HepG2 (cell line): ENCODE data around the gene MSMB. TPM values are rescaled to one million over a fixed set of nuclear protein-coding genes. Genes with fewer than 3 reads are reported as not detected.

Source experiments
- ATAC-seq: fragments of 200-7000 bp; cut with Tn5 transposase; 3 replicates; pipeline ENCODE4 v1.9.1; 2020; ENCODE audit warnings: mild to moderate bottlenecking, moderate library complexity
- BruUV-seq: library from RNA; stranded (reverse); fragments of 400-500 nt; replicated peaks from 2 replicates; lab custom pipeline; 2021; lab: Mats Ljungman, UMichigan
- CTCF ChIA-PET: fragments of 300-600 bp; formaldehyde crosslinking; extraction: SDS; loops from one replicate; lab custom pipeline; 2021; ENCODE audit warnings: low total read pairs, inconsistent platforms, low intra/inter-chr PET ratio; lab: Yijun Ruan, JAX
- POLR2A ChIA-PET: fragments of 350-600 bp; sonication (Branson Sonifier 250); formaldehyde crosslinking; loops from one replicate; lab custom pipeline; 2020; ENCODE audit warnings: antibody characterized with exemption, inconsistent platforms; lab: Yijun Ruan, JAX
- DNase-seq: peaks from one replicate; pipeline ENCODE4 v3.0.0-alpha.2; 2015; ENCODE audit warnings: low spot score
- FAIRE-seq: peaks from 3 replicates; lab custom pipeline; 2011; peaks lifted over from hg19 to GRCh38; lab: Jason Lieb, UNC
- H2AFZ ChIP-seq: one replicate; pipeline ENCODE4 v1.6.1; 2011; ENCODE audit warnings: low read length, inconsistent platforms
- H3K27ac ChIP-seq: fragments of 300-600 bp; 3 replicates; pipeline ENCODE4 v1.8.0; 2011; ENCODE audit warnings: mixed run types, mild to moderate bottlenecking, mixed read lengths, low read length, inconsistent platforms; ENCODE audit not compliant: insufficient read depth; ENCODE audit errors: extremely low read length
- H3K27me3 ChIP-seq, 2 experiments: fragments of 200-600 bp in 1 of 2; 2 replicates in 1 of 2; 3 replicates in 1 of 2; pipeline versions ENCODE4 v1.6.0 to v1.8.0; 2011; ENCODE audit warnings: low read length in 2 of 2, mild to moderate bottlenecking in 2 of 2, moderate library complexity in 2 of 2, inconsistent platforms in 1 of 2; ENCODE audit not compliant: insufficient read depth in 2 of 2, control insufficient read depth in 1 of 2
- H3K36me3 ChIP-seq, 2 experiments: fragments of 200-600 bp in 1 of 2; replicated peaks in 1 of 2; 2 replicates in 1 of 2; 3 replicates in 1 of 2; pipeline versions ENCODE4 v1.5.1 to v1.8.0; 2011; ENCODE audit warnings: low read length in 2 of 2, inconsistent platforms in 1 of 2; ENCODE audit not compliant: insufficient read depth in 2 of 2, control insufficient read depth in 1 of 2
- H3K4me1 ChIP-seq: 2 replicates; pipeline ENCODE4 v1.5.1; 2012; ENCODE audit warnings: low read length, inconsistent platforms; ENCODE audit not compliant: insufficient read depth
- H3K4me2 ChIP-seq: 2 replicates; pipeline ENCODE4 v1.6.0; 2011; ENCODE audit warnings: low read depth, low read length, inconsistent platforms
- H3K4me3 ChIP-seq, 3 experiments: fragments of 200-600 bp in 1 of 3; sonication (generic), shearing (Covaris generic) in 1 of 3; replicated peaks in 1 of 3; 2 replicates each; pipeline ENCODE4 v1.5.1; 2011 to 2016; ENCODE audit warnings: low read length in 3 of 3, inconsistent platforms in 2 of 3, low read depth in 2 of 3, mild to moderate bottlenecking in 2 of 3, control low read depth in 1 of 3, mixed read lengths in 1 of 3; ENCODE audit not compliant: insufficient read depth in 1 of 3
- H3K79me2 ChIP-seq: one replicate; pipeline ENCODE4 v1.6.1; 2011; ENCODE audit warnings: low read length, inconsistent platforms; ENCODE audit not compliant: insufficient read depth
- H3K9ac ChIP-seq: 2 replicates; pipeline ENCODE4 v1.6.0; 2011; ENCODE audit warnings: mild to moderate bottlenecking, low read depth, low read length, inconsistent platforms; ENCODE audit not compliant: insufficient read depth
- H3K9me3 ChIP-seq: 2 replicates; pipeline ENCODE4 v1.5.1; 2012; ENCODE audit warnings: mild to moderate bottlenecking, low read length
- H4K20me1 ChIP-seq: 2 replicates; pipeline ENCODE4 v1.6.0; 2011; ENCODE audit warnings: inconsistent platforms, mild to moderate bottlenecking, low read length, moderate library complexity; ENCODE audit not compliant: insufficient read depth
- GABPB1 ChIP-seq: IDR thresholded peaks from 2 replicates; pipeline ENCODE4 v1.6.1; 2016; ENCODE audit warnings: mild to moderate bottlenecking, missing genetic modification reagents, moderate library complexity, missing compliant biosample characterization
- IRX3 ChIP-seq: sonication (generic); formaldehyde crosslinking; IDR thresholded peaks from 2 replicates; pipeline ENCODE4 v1.8.1; 2023; ENCODE audit warnings: mild to moderate bottlenecking, low read depth, missing genetic modification reagents, borderline replicate concordance
- PITX1 ChIP-seq: sonication (generic); formaldehyde crosslinking; IDR thresholded peaks from 2 replicates; pipeline ENCODE4 v1.5.1; 2020; ENCODE audit warnings: mild to moderate bottlenecking, missing genetic modification reagents
- SOX5 ChIP-seq: IDR thresholded peaks from 2 replicates; pipeline ENCODE4 v1.6.1; 2016; ENCODE audit warnings: borderline replicate concordance
- SRSF4 ChIP-seq: fragments of 200-400 bp; formaldehyde crosslinking; IDR thresholded peaks from one replicate; pipeline ENCODE4 v1.6.1; 2018; ENCODE audit warnings: mild to moderate bottlenecking, low read depth, low read length, moderate library complexity; ENCODE audit not compliant: poor library complexity, severe bottlenecking
- ZMAT3 ChIP-seq: sonication (generic); formaldehyde crosslinking; conservative IDR thresholded peaks from 2 replicates; pipeline ENCODE4 v1.7.0; 2021; ENCODE audit warnings: missing genetic modification reagents
- ZNF329 ChIP-seq: sonication (generic); formaldehyde crosslinking; IDR thresholded peaks from 2 replicates; pipeline ENCODE4 v1.9.0; 2021; ENCODE audit warnings: low read depth, mild to moderate bottlenecking, missing genetic modification reagents
- ZNF337 ChIP-seq: sonication (generic); formaldehyde crosslinking; IDR thresholded peaks from 2 replicates; pipeline ENCODE4 v1.5.1; 2020; ENCODE audit warnings: missing genetic modification reagents, low read depth, mild to moderate bottlenecking, borderline replicate concordance
- ZSCAN12 ChIP-seq: sonication (generic); formaldehyde crosslinking; IDR thresholded peaks from 2 replicates; pipeline ENCODE4 v1.9.0; 2021; ENCODE audit warnings: mild to moderate bottlenecking, missing genetic modification reagents
- WGBS: methylation state at CpG from one replicate; pipeline ENCODE4 v1.1.6; 2017; ENCODE audit warnings: low lambda C conversion rate; 5-methylcytosine and 5-hydroxymethylcytosine counted together
- in situ Hi-C: cut with HindIII; loops from 2 replicates; pipeline ENCODE4 v1.10.0; 2017; ENCODE audit warnings: low pct_unique_long_range_greater_than_20kb; ENCODE audit not compliant: extremely low pct_ligation_motif_present
- intact Hi-C: fragments of 100-400 bp; cut with micrococcal nuclease; formaldehyde crosslinking; loops from one replicate; pipeline ENCODE4 v1.10.0; 2022; ENCODE audit not compliant: unreplicated experiment
- polyA plus RNA-seq, 8 experiments: library from polyadenylated mRNA; depleted of rRNA in 3 of 8; stranded (reverse) in 7 of 8; unstranded in 1 of 8; fragments of >200 nt; fragmentation: Illumina TruSeq in 4 of 8; extraction: Trizol in 4 of 8; gene quantifications; 2 replicates each; pipeline versions ENCODE4 v1.2.1 to v1.2.3, GENCODE V29; 2011 to 2016; ENCODE audit warnings: low read depth in 4 of 8, missing spikeins in 1 of 8, mixed read lengths in 1 of 8; ENCODE audit not compliant: insufficient read depth in 1 of 8
- total RNA-seq, 5 experiments: library from RNA; depleted of rRNA; stranded (reverse); fragments of >200 nt; fragmentation: Illumina TruSeq; extraction: Trizol; gene quantifications; 2 replicates each; pipeline ENCODE4 v1.2.3, GENCODE V29; 2016; ENCODE audit warnings: low read depth in 1 of 5
- TF ChIP-seq, protein P1 (sequence below): sonication (generic); formaldehyde crosslinking; IDR thresholded peaks from 2 replicates; pipeline ENCODE4 v1.8.0; 2022; ENCODE audit warnings: missing genetic modification reagents, mild to moderate bottlenecking, inconsistent platforms, borderline replicate concordance
- TF ChIP-seq, protein P2 (sequence below): IDR thresholded peaks from 2 replicates; pipeline ENCODE4 v1.6.1; 2016; ENCODE audit warnings: control low read depth
- TF ChIP-seq, protein P3 (sequence below): sonication (generic); formaldehyde crosslinking; IDR thresholded peaks from 2 replicates; pipeline ENCODE4 v1.5.0; 2020; ENCODE audit warnings: mild to moderate bottlenecking, missing genetic modification reagents, borderline replicate concordance

Gene MSMB
- total and polyA plus RNA-seq, 2 of the 13 experiments (the other 11 are each of a cell fraction or from before 2014, with no cell fraction given) = 0.84 TPM; not detected in 1

DNA sequence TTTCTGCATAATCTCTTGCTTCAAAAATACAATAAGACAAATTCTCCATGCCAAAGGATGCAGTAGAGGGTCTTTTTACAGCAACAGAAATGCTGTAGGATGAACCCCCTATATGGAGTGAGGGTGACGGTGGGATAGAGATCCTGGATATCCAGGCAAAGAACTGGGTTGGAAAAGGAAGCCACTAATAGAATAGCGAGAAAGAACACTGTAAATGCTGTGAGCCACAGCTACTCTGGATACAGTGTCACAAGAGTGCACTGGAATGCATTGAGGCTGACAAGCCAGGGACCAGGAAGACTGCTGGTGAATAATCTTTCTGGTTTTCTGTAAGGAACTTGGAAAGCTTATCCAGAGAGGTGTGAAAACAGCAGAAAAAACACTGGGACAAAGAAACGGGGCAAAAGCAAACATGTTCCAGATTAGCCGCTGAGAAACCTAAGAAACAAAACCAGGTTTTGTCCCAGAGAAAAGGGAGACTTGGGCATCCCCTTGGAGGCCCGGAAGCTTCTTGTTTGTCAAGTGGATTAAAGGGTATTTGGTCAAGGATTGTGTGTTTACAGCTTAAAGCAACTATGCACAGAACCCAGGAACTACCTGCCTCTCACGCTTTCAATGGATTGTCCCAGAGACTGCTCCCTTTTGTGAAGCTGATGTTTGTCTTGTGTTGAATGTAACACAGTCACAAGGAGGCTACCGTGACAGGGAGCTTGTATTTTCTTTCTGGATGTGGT is 6.2 kb upstream of the MSMB start:
- Histone ChIP-seq H3K4me1 (peaks cover 78% of the 10 kb centered on the region), H4K20me1 (no peaks in the 10 kb centered on the region), H3K36me3 (no peaks in the 10 kb centered on the region), H3K4me3 (no peak overlapping the region; a peak in 1 of 6 replicates), H3K9me3 (no peaks in the 10 kb centered on the region), H3K4me2 (peak overlapping the region; percentile 60), H3K27ac (peak overlapping the region; percentile 75), H2AFZ (no peak overlapping the region), H3K9ac (peak overlapping the region; percentile 39; the same call in 1 of the 2 replicates), H3K79me2 (no peaks in the 10 kb centered on the region), H3K27me3 (no peaks in the 10 kb centered on the region)
- CTCF ChIA-PET = no interaction called here
- 5% methylated on average over 7 of the region's 7 CpGs for WGBS
- intact Hi-C loops = loop anchor here (1.0 to 5.0 kb wide), 2 partner anchors 22 to 45 kb away; partner anchors contain the start of gene NCOA4
- in situ Hi-C loops = no loop called here
- POLR2A ChIA-PET = interaction anchor here (0.6 to 3.1 kb wide), 13 partner anchors 10 to 49 kb away, joined by 3 to 49 read pairs (median 7); partner anchors contain the start of gene NCOA4
- no peak for FAIRE-seq
- peak; percentile 90 for ATAC-seq
- BruUV-seq = no TSS peak
- DNase-seq = peak; percentile 98
- TF ChIP-seq PITX1 (CRISPR knock-in tag) (peak; percentile 100), ZNF329 (CRISPR knock-in tag) (0 out of 2 replicates have a peak, but pooled peaks have one; percentile 45), IRX3 (CRISPR knock-in tag) (no peak), ZNF337 (CRISPR knock-in tag) (no peak), ZMAT3 (peak; percentile 23; the same call in 1 of the 2 replicates), SRSF4 (no peak), GABPB1 (0 out of 2 replicates have a peak, but pooled peaks have one; percentile 20), ZSCAN12 (CRISPR knock-in tag) (peak; percentile 41; the same call in 1 of the 2 replicates), SOX5 (CRISPR knock-in tag) (peak; percentile 98)
- TF ChIP-seq, protein P1, sequence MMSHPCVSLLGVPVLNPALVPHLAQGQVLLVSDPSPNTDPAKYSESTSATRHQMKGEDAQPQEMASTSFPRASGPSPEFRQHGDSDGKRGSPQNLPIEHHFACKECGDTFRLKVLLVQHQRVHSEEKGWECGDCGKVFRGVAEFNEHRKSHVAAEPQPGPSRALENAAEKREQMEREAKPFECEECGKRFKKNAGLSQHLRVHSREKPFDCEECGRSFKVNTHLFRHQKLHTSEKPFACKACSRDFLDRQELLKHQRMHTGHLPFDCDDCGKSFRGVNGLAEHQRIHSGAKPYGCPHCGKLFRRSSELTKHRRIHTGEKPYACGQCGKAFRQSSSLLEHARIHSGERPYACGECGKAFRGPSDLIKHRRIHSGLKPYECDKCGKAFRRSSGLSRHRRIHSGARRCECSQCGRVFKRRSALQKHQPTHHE (CRISPR knock-in tag) = 0 out of 2 replicates have a peak, but pooled peaks have one; percentile 61
- TF ChIP-seq, protein P2, sequence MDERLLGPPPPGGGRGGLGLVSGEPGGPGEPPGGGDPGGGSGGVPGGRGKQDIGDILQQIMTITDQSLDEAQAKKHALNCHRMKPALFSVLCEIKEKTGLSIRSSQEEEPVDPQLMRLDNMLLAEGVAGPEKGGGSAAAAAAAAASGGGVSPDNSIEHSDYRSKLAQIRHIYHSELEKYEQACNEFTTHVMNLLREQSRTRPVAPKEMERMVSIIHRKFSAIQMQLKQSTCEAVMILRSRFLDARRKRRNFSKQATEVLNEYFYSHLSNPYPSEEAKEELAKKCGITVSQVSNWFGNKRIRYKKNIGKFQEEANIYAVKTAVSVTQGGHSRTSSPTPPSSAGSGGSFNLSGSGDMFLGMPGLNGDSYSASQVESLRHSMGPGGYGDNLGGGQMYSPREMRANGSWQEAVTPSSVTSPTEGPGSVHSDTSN (CRISPR knock-in tag) = no peak
- TF ChIP-seq, protein P3, sequence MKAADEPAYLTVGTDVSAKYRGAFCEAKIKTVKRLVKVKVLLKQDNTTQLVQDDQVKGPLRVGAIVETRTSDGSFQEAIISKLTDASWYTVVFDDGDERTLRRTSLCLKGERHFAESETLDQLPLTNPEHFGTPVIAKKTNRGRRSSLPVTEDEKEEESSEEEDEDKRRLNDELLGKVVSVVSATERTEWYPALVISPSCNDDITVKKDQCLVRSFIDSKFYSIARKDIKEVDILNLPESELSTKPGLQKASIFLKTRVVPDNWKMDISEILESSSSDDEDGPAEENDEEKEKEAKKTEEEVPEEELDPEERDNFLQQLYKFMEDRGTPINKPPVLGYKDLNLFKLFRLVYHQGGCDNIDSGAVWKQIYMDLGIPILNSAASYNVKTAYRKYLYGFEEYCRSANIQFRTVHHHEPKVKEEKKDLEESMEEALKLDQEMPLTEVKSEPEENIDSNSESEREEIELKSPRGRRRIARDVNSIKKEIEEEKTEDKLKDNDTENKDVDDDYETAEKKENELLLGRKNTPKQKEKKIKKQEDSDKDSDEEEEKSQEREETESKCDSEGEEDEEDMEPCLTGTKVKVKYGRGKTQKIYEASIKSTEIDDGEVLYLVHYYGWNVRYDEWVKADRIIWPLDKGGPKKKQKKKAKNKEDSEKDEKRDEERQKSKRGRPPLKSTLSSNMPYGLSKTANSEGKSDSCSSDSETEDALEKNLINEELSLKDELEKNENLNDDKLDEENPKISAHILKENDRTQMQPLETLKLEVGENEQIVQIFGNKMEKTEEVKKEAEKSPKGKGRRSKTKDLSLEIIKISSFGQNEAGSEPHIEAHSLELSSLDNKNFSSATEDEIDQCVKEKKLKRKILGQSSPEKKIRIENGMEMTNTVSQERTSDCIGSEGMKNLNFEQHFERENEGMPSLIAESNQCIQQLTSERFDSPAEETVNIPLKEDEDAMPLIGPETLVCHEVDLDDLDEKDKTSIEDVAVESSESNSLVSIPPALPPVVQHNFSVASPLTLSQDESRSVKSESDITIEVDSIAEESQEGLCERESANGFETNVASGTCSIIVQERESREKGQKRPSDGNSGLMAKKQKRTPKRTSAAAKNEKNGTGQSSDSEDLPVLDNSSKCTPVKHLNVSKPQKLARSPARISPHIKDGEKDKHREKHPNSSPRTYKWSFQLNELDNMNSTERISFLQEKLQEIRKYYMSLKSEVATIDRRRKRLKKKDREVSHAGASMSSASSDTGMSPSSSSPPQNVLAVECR (CRISPR knock-in tag) = peak; percentile 56; the same call in 1 of the 2 replicates
